ENCODE results near the gene CTDSPL.
"Not testable (repeated sequence)": the region's sequence is repeated elsewhere in the genome, so short reads cannot be mapped to it uniquely, and the experiment has no call there.

CTDSPL gene

DNA sequence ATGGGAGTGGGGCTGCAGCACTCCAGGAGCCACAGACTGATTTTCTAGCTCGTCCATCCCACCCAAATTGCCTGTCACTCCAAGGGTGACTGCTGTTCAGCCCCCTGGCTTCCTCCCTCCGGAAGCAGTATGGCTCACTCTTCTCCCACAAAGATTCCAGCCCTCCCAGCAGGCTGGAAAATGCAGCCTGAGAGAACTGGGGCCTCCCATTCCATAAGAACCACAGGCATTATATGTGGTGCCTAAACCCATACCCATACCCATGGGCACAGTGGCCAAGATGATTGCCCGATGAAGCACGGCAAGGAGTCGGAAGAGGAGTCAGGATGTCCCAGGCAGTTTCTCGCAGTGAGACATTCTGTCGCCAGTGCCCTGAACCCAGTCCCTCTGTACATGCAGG lies 122.9 kb downstream of the CTDSPL start:
- TF ChIP-seq, protein P1, sequence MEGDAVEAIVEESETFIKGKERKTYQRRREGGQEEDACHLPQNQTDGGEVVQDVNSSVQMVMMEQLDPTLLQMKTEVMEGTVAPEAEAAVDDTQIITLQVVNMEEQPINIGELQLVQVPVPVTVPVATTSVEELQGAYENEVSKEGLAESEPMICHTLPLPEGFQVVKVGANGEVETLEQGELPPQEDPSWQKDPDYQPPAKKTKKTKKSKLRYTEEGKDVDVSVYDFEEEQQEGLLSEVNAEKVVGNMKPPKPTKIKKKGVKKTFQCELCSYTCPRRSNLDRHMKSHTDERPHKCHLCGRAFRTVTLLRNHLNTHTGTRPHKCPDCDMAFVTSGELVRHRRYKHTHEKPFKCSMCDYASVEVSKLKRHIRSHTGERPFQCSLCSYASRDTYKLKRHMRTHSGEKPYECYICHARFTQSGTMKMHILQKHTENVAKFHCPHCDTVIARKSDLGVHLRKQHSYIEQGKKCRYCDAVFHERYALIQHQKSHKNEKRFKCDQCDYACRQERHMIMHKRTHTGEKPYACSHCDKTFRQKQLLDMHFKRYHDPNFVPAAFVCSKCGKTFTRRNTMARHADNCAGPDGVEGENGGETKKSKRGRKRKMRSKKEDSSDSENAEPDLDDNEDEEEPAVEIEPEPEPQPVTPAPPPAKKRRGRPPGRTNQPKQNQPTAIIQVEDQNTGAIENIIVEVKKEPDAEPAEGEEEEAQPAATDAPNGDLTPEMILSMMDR (IDR thresholded peaks at IDR 0.05; ENCODE audit: low read depth, low read length) = no peak

DNA sequence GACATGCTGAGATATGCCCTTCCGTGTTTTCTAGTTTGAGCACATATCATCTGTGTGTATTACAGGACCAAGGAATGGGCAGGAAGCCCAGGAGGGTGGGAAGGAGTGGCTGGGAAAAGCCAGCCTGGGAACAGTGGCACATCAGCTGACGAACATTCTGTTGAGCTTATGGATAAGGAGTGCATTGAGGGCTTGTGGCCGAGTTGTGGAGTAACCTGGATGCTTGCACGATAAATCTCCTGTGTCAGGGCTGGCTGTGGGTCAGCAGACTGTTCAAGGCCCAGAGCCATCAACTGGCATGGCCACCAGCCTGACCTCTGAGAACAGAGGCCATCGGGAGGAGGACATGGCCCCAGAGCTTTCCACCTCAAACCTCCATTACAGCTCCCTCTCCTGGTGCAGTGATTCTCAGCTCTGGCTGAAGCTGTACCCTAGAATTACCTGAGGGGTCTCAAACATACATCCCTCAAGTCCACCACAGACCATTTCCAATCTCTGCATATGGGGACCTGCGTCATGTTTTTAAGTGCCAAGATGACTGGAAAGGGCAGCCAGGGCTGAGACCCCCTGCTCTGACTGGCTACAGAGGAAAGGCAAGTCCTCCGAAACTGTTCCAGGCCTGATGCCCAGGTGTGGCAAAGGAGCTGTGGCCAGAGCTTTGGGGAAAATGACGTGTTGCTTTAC lies 124.1 kb downstream of the CTDSPL start:
- TF ChIP-seq, protein P1 (IDR thresholded peaks at IDR 0.05; ENCODE audit: low read depth, low read length) = no peak
- in situ Hi-C loops (cut with HindIII; ENCODE audit: low sequenced_read_pairs) = no loop called here
- no peak overlapping the region for H3K4me3 ChIP-seq (ENCODE audit: low read depth, low read length)
- no peak for DNase-seq (ENCODE audit: low read depth, low spot score)

More for the DNA sequence above, 122.9 kb downstream of the CTDSPL start:
- DNase-seq (ENCODE audit: low read depth, low spot score) = no peak
- H3K4me3 ChIP-seq (ENCODE audit: low read depth, low read length) = no peak overlapping the region
- in situ Hi-C loops (cut with HindIII; ENCODE audit: low sequenced_read_pairs) = no loop called here

GRCh38 chr3:37986479-37987314 lies 125.0 kb downstream of the CTDSPL start:
- TF ChIP-seq, protein P1 (IDR thresholded peaks at IDR 0.05; ENCODE audit: low read depth, low read length) = no peak
- in situ Hi-C loops (cut with HindIII; ENCODE audit: low sequenced_read_pairs) = no loop called here
- no peak for DNase-seq (ENCODE audit: low read depth, low spot score)
- H3K4me3 ChIP-seq (ENCODE audit: low read depth, low read length) = no peak overlapping the region

DNA sequence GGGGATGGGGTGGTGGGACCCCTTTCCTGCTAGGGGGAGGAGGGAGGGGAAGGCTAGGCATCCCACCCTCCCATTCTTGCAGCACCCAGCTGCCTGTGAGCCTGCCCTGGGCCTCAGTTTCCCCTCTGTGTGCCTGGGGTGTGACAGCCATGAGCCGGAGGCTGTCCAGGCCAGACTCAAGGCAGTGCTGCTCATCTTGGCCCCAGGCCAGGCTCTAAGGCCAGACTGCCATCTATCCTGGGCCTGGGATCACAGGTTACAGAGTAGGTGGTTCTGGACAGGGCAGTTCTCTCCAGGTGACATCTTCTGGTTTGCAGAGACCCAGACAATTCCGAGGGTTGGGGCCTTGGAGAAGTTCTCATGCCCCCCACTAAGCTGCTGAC lies 125.6 kb downstream of the CTDSPL start:
- in situ Hi-C loops (cut with HindIII; ENCODE audit: low sequenced_read_pairs) = no loop called here

DNA sequence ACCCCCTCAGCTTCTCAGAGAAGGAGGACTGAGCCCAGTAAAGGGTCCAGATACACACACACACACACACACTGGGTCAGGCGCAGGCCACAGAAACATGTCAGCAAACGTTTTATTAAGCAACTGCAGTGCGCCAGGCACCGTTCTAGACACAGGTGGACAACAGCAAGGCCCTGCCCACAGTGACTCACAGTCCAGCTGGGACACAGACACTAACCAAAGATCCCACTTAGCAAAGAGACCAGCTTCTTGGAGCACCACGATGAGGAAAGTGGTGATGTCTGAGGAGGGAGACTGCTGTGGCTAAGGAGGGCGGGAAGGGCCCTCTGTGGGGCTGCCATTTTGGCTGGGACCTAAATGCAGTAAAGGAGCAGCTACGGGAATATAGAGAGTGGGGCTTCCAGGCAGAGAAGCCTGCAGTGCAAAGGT lies 126.1 kb downstream of the CTDSPL start:
- H3K4me3 ChIP-seq (ENCODE audit: low read depth, low read length) = no peak overlapping the region
- TF ChIP-seq, protein P1 (IDR thresholded peaks at IDR 0.05; ENCODE audit: low read depth, low read length) = no peak
- no peak for DNase-seq (ENCODE audit: low read depth, low spot score)
- in situ Hi-C loops (cut with HindIII; ENCODE audit: low sequenced_read_pairs) = no loop called here

More for the DNA sequence above, 125.6 kb downstream of the CTDSPL start:
- DNase-seq (ENCODE audit: low read depth, low spot score) = no peak
- H3K4me3 ChIP-seq (ENCODE audit: low read depth, low read length) = no peak overlapping the region
- TF ChIP-seq, protein P1 (IDR thresholded peaks at IDR 0.05; ENCODE audit: low read depth, low read length) = no peak

DNA sequence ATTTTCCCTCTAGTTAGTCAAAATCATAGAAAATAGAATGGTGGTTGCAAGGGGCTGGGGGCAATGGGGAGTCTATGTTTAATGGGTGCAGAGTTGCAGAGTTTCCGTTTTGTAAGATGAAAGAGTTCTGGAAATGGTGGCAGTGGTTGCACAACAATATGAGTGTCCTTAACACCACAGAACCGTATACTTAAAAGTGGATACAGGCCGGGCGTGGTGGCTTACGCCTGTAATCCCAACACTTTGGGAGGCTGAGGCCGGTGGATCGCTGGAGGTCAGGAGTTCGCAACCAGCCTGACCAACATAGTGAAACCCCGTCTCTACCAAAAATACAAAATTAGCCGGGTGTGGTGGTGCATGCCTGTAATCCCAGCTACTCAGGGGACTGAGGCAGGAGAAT lies 126.7 kb downstream of the CTDSPL start:
- DNase-seq (ENCODE audit: low read depth, low spot score); H3K4me3 ChIP-seq (ENCODE audit: low read depth, low read length); in situ Hi-C loops (cut with HindIII; ENCODE audit: low sequenced_read_pairs): not testable (repeated sequence)
